ENCODE results near the gene TSC22D3.

TSC22D3 gene

GRCh38 chrX:107734646-107735045 is 40.9 kb downstream of the TSC22D3 start:
- H3K9ac ChIP-seq (ENCODE audit: low read length) = no peak overlapping the region
- no peaks in the 10 kb centered on the region for H3K79me2 ChIP-seq (ENCODE audit: insufficient read depth, low read length)
- H4K20me1 ChIP-seq (ENCODE audit: low read depth, low read length) = no peaks in the 10 kb centered on the region
- H3F3A ChIP-seq (ENCODE audit: insufficient read depth) = no peaks in the 10 kb centered on the region
- H3K4me2 ChIP-seq (ENCODE audit: low read depth, low read length, poor library complexity, severe bottlenecking) = no peak overlapping the region
- H3K9me2 ChIP-seq (replicated peaks; ENCODE audit: insufficient read depth, low read length) = no peaks in the 10 kb centered on the region
- no peak overlapping the region for H2AFZ ChIP-seq (ENCODE audit: low read depth, low read length, severe bottlenecking)
- no peaks in the 10 kb centered on the region for H3K9me3 ChIP-seq (ENCODE audit: insufficient read depth, low read length)
- no peak overlapping the region for H3K4me3 ChIP-seq (ENCODE audit: insufficient read depth, low read length, poor library complexity, severe bottlenecking)
- H3K27me3 ChIP-seq (ENCODE audit: low read length) = no peaks in the 10 kb centered on the region
- H3K36me3 ChIP-seq (ENCODE audit: low read length) = no peaks in the 10 kb centered on the region
- TF ChIP-seq, protein P1, sequence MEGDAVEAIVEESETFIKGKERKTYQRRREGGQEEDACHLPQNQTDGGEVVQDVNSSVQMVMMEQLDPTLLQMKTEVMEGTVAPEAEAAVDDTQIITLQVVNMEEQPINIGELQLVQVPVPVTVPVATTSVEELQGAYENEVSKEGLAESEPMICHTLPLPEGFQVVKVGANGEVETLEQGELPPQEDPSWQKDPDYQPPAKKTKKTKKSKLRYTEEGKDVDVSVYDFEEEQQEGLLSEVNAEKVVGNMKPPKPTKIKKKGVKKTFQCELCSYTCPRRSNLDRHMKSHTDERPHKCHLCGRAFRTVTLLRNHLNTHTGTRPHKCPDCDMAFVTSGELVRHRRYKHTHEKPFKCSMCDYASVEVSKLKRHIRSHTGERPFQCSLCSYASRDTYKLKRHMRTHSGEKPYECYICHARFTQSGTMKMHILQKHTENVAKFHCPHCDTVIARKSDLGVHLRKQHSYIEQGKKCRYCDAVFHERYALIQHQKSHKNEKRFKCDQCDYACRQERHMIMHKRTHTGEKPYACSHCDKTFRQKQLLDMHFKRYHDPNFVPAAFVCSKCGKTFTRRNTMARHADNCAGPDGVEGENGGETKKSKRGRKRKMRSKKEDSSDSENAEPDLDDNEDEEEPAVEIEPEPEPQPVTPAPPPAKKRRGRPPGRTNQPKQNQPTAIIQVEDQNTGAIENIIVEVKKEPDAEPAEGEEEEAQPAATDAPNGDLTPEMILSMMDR (IDR thresholded peaks at IDR 0.05; ENCODE audit: insufficient read depth, low read length, poor library complexity, severe bottlenecking) = no peak
- no peak for TF ChIP-seq EZH2phosphoT487 (conservative IDR thresholded peaks at IDR 0.05; ENCODE audit: low read length)
- H3K27ac ChIP-seq (ENCODE audit: low read depth, low read length) = no peak overlapping the region

DNA sequence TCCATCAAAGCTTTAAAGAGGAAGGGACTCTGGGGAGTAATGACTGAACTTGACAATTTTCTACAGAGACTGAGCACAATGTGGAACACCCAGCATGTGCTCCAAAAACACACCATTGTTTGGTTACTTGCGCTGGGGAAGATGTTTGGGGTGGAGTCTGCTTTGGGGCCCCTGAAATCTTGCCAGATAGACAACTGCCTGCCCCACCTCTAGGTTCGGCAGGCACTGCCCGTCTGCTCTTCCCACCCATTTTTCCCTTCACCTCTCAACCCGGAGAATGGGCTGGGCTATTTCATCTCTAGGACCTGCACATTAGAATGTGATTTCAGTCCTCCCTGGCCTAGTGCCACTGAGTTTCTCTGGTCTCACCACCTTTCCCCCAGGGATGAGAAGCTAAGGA is 41.9 kb downstream of the TSC22D3 start:
- TF ChIP-seq EZH2phosphoT487 (conservative IDR thresholded peaks at IDR 0.05; ENCODE audit: low read length) = no peak
- TF ChIP-seq, protein P1 (IDR thresholded peaks at IDR 0.05; ENCODE audit: insufficient read depth, low read length, poor library complexity, severe bottlenecking) = no peak
- Histone ChIP-seq H3K79me2 (ENCODE audit: insufficient read depth, low read length) (no peaks in the 10 kb centered on the region), H3K4me2 (ENCODE audit: low read depth, low read length, poor library complexity, severe bottlenecking) (no peak overlapping the region), H3K9me3 (ENCODE audit: insufficient read depth, low read length) (no peaks in the 10 kb centered on the region), H3F3A (ENCODE audit: insufficient read depth) (no peaks in the 10 kb centered on the region), H3K4me3 (ENCODE audit: insufficient read depth, low read length, poor library complexity, severe bottlenecking) (no peak overlapping the region), H3K9me2 (replicated peaks; ENCODE audit: insufficient read depth, low read length) (no peaks in the 10 kb centered on the region), H3K27me3 (ENCODE audit: low read length) (no peaks in the 10 kb centered on the region), H3K27ac (ENCODE audit: low read depth, low read length) (no peak overlapping the region), H3K36me3 (ENCODE audit: low read length) (no peaks in the 10 kb centered on the region), H3K9ac (ENCODE audit: low read length) (no peak overlapping the region), H4K20me1 (ENCODE audit: low read depth, low read length) (no peaks in the 10 kb centered on the region), H2AFZ (ENCODE audit: low read depth, low read length, severe bottlenecking) (no peak overlapping the region)

DNA sequence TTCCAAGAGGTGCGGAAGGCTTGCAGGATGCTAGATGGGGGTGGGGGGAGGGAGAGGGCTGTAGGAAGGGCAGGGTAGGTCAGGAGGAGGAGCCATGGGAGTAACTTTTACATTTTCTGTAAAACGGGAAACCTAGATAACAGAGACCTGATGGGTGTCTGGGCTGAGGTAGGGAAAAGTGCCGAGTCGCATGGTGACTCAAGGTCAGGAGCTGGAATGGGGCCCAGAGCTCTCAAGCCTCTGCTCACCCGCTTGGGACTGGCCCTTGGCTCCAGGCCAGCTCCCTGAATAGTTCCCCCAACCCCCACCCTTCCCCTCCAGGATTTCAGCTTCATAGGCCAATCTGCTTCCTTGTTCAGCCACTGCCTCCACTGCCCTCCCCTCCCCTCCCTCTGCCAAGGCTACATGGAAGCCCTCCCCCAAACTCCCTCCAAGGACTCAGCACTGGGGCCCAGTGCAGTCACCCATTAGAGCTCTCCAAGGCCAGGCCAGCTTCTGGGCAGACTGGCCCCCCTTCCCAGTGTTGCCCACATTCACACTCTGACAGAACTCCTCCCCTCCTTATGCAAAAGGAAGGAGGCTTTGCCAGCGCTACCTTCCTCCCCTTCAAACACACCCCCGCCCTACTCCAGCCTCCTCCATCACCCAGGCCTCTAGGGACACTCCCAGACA is 43.6 kb downstream of the TSC22D3 start:
- Histone ChIP-seq H3K36me3 (ENCODE audit: low read length) (no peaks in the 10 kb centered on the region), H2AFZ (ENCODE audit: low read depth, low read length, severe bottlenecking) (no peak overlapping the region), H3K9me3 (ENCODE audit: insufficient read depth, low read length) (no peaks in the 10 kb centered on the region), H3K79me2 (ENCODE audit: insufficient read depth, low read length) (no peaks in the 10 kb centered on the region), H3K27ac (ENCODE audit: low read depth, low read length) (no peak overlapping the region), H4K20me1 (ENCODE audit: low read depth, low read length) (no peaks in the 10 kb centered on the region), H3K9me2 (replicated peaks; ENCODE audit: insufficient read depth, low read length) (no peaks in the 10 kb centered on the region), H3K9ac (ENCODE audit: low read length) (no peak overlapping the region), H3K4me3 (ENCODE audit: insufficient read depth, low read length, poor library complexity, severe bottlenecking) (no peak overlapping the region), H3F3A (ENCODE audit: insufficient read depth) (no peaks in the 10 kb centered on the region), H3K27me3 (ENCODE audit: low read length) (no peaks in the 10 kb centered on the region), H3K4me2 (ENCODE audit: low read depth, low read length, poor library complexity, severe bottlenecking) (no peak overlapping the region)
- no peak for TF ChIP-seq EZH2phosphoT487 (conservative IDR thresholded peaks at IDR 0.05; ENCODE audit: low read length)

GRCh38 chrX:107730991-107731766 is 44.4 kb downstream of the TSC22D3 start:
- Histone ChIP-seq H3F3A (ENCODE audit: insufficient read depth) (no peaks in the 10 kb centered on the region), H2AFZ (ENCODE audit: low read depth, low read length, severe bottlenecking) (no peak overlapping the region), H3K9me2 (replicated peaks; ENCODE audit: insufficient read depth, low read length) (no peaks in the 10 kb centered on the region), H3K36me3 (ENCODE audit: low read length) (no peaks in the 10 kb centered on the region), H3K27ac (ENCODE audit: low read depth, low read length) (no peak overlapping the region), H4K20me1 (ENCODE audit: low read depth, low read length) (no peaks in the 10 kb centered on the region), H3K9me3 (ENCODE audit: insufficient read depth, low read length) (no peaks in the 10 kb centered on the region), H3K27me3 (ENCODE audit: low read length) (no peaks in the 10 kb centered on the region), H3K4me3 (ENCODE audit: insufficient read depth, low read length, poor library complexity, severe bottlenecking) (no peak overlapping the region), H3K4me2 (ENCODE audit: low read depth, low read length, poor library complexity, severe bottlenecking) (no peak overlapping the region), H3K79me2 (ENCODE audit: insufficient read depth, low read length) (no peaks in the 10 kb centered on the region), H3K9ac (ENCODE audit: low read length) (no peak overlapping the region)
- TF ChIP-seq, protein P1 (IDR thresholded peaks at IDR 0.05; ENCODE audit: insufficient read depth, low read length, poor library complexity, severe bottlenecking) = no peak
- TF ChIP-seq EZH2phosphoT487 (conservative IDR thresholded peaks at IDR 0.05; ENCODE audit: low read length) = no peak

Data from SU-DHL-6 (cell line).